Left lung (tissue), 10 donors: ENCODE results near the gene GABRG3. TPM values are rescaled to one million over a fixed set of nuclear protein-coding genes. Genes with fewer than 3 reads are reported as not detected.

Experiments used
- ATAC-seq: fragments of 200-7000 bp; cut with Tn5 transposase; one replicate; pipeline ENCODE4 v1.9.1; 2020; ENCODE audit warnings: moderate library complexity
- DNase-seq, 4 donors: peaks; one replicate each; pipeline ENCODE4 v3.0.0-alpha.2; 2013 to 2020
- H3K27ac ChIP-seq, 2 donors: fragments of 200-600 bp; sonication (generic) in 1 of 2; one replicate each; pipeline versions ENCODE4 v1.5.0 to v1.8.0; 2020 to 2021
- H3K27me3 ChIP-seq, 2 donors: fragments of 200-600 bp; sonication (generic) in 1 of 2; one replicate each; pipeline versions ENCODE4 v1.5.0 to v1.8.0; 2020 to 2021
- H3K36me3 ChIP-seq, 2 donors: fragments of 200-600 bp; sonication (generic) in 1 of 2; one replicate each; pipeline versions ENCODE4 v1.5.0 to v1.8.0; 2020 to 2021
- H3K4me1 ChIP-seq, 2 donors: fragments of 200-600 bp; one replicate each; pipeline ENCODE4 v1.8.0; 2021
- H3K4me3 ChIP-seq, 2 donors: fragments of 200-600 bp; sonication (generic) in 1 of 2; one replicate each; pipeline versions ENCODE4 v1.5.0 to v1.8.0; 2020 to 2021; ENCODE audit warnings: mild to moderate bottlenecking in 1 of 2
- H3K9me3 ChIP-seq, 2 donors: fragments of 200-600 bp; sonication (generic) in 1 of 2; one replicate each; pipeline versions ENCODE4 v1.5.0 to v1.8.0; 2020 to 2021
- intact Hi-C, 2 donors: fragments of 100-400 bp; cut with DNase I; formaldehyde crosslinking; loops; one replicate each; pipeline versions ENCODE4 v1.11.2 to v1.14.2; 2022
- polyA plus RNA-seq, 6 donors: library from polyadenylated mRNA; unstranded; fragments of 120-200 nt; gene quantifications; one replicate each; pipeline ENCODE4 v1.2.1, GENCODE V29; 2013; ENCODE audit not compliant: insufficient read length in 6 of 6
- total RNA-seq, 2 donors: library from RNA; stranded (reverse); fragmentation: NEBNext Ultra II Directional; extraction: Animal tissue kit (Norgen Biotek cat#: 25700); gene quantifications; one replicate each; pipeline ENCODE4 v1.2.1, GENCODE V29; 2021
- TF ChIP-seq, protein P1 (sequence below), 2 donors: fragments of 200-600 bp; sonication (generic) in 1 of 2; IDR thresholded peaks; one replicate each; pipeline versions ENCODE4 v1.5.0 to v1.8.0; 2021; ENCODE audit warnings: antibody characterized with exemption in 2 of 2
- donor health status: DM: no; HTN: yes; CAD: no.
- donor health status: DM: no; HTN: no; CAD: no.

The GABRG3 gene
- total and polyA plus RNA-seq, 8 donors = 0.23 to 13.8 (median 10.3) TPM; not detected in 1

DNA sequence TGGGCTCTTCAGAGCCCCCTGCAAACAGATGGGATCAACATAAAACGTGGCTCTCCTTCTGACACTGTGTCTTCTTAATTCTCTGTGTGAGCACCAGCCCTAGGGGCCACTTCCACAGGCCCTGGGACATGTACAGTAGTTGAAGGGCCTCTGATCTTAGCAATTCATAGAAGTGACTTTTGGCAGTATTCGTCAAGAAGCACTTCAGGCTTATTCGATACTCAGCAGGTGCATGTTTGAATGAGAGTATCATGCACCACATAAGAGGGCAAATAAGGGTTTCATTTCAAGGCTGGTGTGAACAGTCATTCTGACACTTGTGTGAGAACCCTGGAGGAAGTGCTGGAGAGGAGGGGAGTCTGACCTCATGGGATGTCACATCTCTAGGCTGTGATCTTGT is 113.9 kb downstream of the GABRG3 start:
- intact Hi-C loops = no loop called here
- Histone ChIP-seq H3K4me3 (no peak overlapping the region), H3K4me1 (no peaks in the 10 kb centered on the region), H3K36me3 (no peaks in the 10 kb centered on the region), H3K9me3 (peaks cover 0 to 16% of the 10 kb centered on the region in 2 donors), H3K27me3 (no peaks in the 10 kb centered on the region), H3K27ac (no peak overlapping the region)
- TF ChIP-seq, protein P1, sequence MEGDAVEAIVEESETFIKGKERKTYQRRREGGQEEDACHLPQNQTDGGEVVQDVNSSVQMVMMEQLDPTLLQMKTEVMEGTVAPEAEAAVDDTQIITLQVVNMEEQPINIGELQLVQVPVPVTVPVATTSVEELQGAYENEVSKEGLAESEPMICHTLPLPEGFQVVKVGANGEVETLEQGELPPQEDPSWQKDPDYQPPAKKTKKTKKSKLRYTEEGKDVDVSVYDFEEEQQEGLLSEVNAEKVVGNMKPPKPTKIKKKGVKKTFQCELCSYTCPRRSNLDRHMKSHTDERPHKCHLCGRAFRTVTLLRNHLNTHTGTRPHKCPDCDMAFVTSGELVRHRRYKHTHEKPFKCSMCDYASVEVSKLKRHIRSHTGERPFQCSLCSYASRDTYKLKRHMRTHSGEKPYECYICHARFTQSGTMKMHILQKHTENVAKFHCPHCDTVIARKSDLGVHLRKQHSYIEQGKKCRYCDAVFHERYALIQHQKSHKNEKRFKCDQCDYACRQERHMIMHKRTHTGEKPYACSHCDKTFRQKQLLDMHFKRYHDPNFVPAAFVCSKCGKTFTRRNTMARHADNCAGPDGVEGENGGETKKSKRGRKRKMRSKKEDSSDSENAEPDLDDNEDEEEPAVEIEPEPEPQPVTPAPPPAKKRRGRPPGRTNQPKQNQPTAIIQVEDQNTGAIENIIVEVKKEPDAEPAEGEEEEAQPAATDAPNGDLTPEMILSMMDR (IDR thresholded peaks at IDR 0.05) = no peak
- peak; percentile 65 for ATAC-seq
- peak in 1 of 4 donors; percentile 43 for DNase-seq

- Histone ChIP-seq H3K27ac (no peak overlapping the region), H3K9me3 (peaks cover 0 to 23% of the 10 kb centered on the region in 2 donors), H3K4me1 (no peaks in the 10 kb centered on the region), H3K36me3 (no peaks in the 10 kb centered on the region), H3K4me3 (no peak overlapping the region), H3K27me3 (no peaks in the 10 kb centered on the region)
- no peak for ATAC-seq
- TF ChIP-seq, protein P1 (IDR thresholded peaks at IDR 0.05) = no peak
- intact Hi-C loops = no loop called here
- DNase-seq = no peak
Measured at GRCh38 chr15:27086149-27086548, 115.2 kb downstream of the GABRG3 start.

DNA sequence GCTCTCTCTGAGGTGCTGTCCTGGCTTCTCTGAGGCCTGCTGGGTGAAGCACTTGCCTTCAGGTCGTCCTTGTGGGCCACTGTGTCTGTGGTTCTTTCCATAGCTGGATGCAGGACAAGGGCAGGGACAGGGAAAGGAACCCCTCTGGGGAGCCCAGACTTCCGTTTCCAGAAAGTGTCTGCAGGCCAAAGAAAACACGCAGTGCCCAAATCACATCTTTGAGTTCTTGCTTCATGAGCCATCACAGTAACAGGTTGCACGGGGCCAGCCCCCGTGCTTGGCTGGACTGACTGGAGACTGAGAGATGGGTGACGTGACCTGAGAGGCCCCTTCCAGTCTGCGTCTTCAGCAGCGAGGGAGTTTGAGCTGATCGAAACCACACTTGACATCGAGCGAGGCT is 115.8 kb downstream of the GABRG3 start:
- TF ChIP-seq, protein P1 (IDR thresholded peaks at IDR 0.05) = no peak
- H3K36me3 ChIP-seq = no peaks in the 10 kb centered on the region
- intact Hi-C loops = no loop called here
- H3K4me3 ChIP-seq = no peak overlapping the region
- H3K9me3 ChIP-seq = peaks cover 0 to 25% of the 10 kb centered on the region in 2 donors
- H3K27me3 ChIP-seq = no peaks in the 10 kb centered on the region
- DNase-seq = no peak
- H3K27ac ChIP-seq = no peak overlapping the region
- ATAC-seq = no peak
- H3K4me1 ChIP-seq = no peaks in the 10 kb centered on the region

DNA sequence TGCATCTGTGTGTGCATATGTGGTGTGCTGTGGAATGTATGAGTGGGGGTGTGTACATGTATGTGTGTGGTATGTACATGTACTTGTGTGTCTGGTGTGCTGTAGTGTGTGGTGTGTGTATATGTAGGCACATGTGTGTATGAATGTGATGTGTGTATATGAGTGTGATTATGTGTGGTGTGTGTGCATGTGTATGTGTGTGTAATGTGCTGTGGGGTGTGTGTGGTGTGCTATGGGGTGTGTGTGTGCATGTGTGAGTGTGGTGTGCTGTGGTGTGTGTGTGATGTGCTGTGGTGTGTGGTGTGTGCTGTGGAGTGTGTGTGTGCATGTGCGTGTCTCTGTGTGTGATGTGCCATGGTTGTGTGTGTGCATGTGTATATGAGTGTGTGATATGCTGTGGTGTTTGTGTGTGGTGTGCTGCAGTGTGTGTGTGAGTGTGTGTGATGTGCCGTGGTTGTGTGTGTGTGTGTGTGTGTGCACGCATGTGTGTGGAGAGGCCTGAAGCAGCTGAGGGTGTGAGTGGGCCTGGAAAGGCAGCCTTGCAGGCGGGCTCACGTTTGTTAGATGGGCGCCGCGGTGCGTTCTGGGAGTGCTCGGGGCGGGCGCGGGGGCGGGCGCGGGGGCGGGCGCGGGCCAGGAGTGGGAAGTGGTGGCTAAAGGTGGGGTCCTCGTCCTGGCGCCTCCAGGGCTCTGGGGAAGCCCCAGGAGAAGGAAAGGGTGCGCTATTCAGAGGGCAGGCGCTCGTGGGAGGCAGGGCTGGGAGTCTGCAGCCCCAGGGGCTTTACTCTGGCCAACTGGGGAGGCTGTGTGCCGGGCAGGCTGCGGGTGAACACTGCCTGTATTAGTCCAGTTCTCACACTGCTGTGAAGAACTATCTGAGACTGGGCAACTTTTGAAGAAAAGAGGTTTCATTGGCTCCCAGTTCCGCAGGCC is 116.9 kb downstream of the GABRG3 start:
- no peaks in the 10 kb centered on the region for H3K27me3 ChIP-seq
- H3K9me3 ChIP-seq = peaks cover 0 to 25% of the 10 kb centered on the region in 2 donors
- TF ChIP-seq, protein P1 (IDR thresholded peaks at IDR 0.05) = no peak
- intact Hi-C loops = no loop called here
- no peak overlapping the region for H3K27ac ChIP-seq
- no peak for DNase-seq
- no peaks in the 10 kb centered on the region for H3K4me1 ChIP-seq
- no peak overlapping the region for H3K4me3 ChIP-seq
- ATAC-seq = no peak
- H3K36me3 ChIP-seq = no peaks in the 10 kb centered on the region

GRCh38 chr15:27088584-27089232 is 117.7 kb downstream of the GABRG3 start:
- H3K36me3 ChIP-seq = no peaks in the 10 kb centered on the region
- H3K27ac ChIP-seq = no peak overlapping the region
- no peaks in the 10 kb centered on the region for H3K27me3 ChIP-seq
- no peaks in the 10 kb centered on the region for H3K4me1 ChIP-seq
- H3K9me3 ChIP-seq = peaks cover 0 to 25% of the 10 kb centered on the region in 2 donors
- DNase-seq (no peak), ATAC-seq (no peak)
- TF ChIP-seq, protein P1 (IDR thresholded peaks at IDR 0.05) = no peak
- intact Hi-C loops = no loop called here
- H3K4me3 ChIP-seq = no peak overlapping the region
